Astrocyte (in vitro differentiated cells and primary cell): ENCODE results near the gene APOA4. TPM values are rescaled to one million over a fixed set of nuclear protein-coding genes. Genes with fewer than 3 reads are reported as not detected.

ENCODE experiments used
- DNase-seq: peaks from one replicate; pipeline ENCODE4 v3.0.0-alpha.2; 2010; ENCODE audit warnings: low read depth
- FAIRE-seq: peaks from 2 replicates; lab custom pipeline; 2011; peaks lifted over from hg19 to GRCh38; lab: Jason Lieb, UNC
- H2AFZ ChIP-seq: 2 replicates; pipeline ENCODE4 v1.6.0; 2012; ENCODE audit warnings: low read depth, low read length, inconsistent platforms
- H3K27ac ChIP-seq: 2 replicates; pipeline ENCODE4 v1.5.1; 2011; ENCODE audit warnings: low read depth, low read length, inconsistent platforms
- H3K27me3 ChIP-seq: 2 replicates; pipeline ENCODE4 v1.6.0; 2011; ENCODE audit warnings: low read length, inconsistent platforms; ENCODE audit not compliant: insufficient read depth
- H3K36me3 ChIP-seq: 2 replicates; pipeline ENCODE4 v1.5.1; 2011; ENCODE audit warnings: low read length, inconsistent platforms; ENCODE audit not compliant: insufficient read depth
- H3K4me1 ChIP-seq: 2 replicates; pipeline ENCODE4 v1.5.1; 2011; ENCODE audit warnings: low read length, inconsistent platforms; ENCODE audit not compliant: insufficient read depth
- H3K4me2 ChIP-seq: 2 replicates; pipeline ENCODE4 v1.6.0; 2012; ENCODE audit warnings: low read length, inconsistent platforms
- H3K4me3 ChIP-seq: 2 replicates; pipeline ENCODE4 v1.5.1; 2011; ENCODE audit warnings: low read depth, mild to moderate bottlenecking, low read length, inconsistent platforms; ENCODE audit not compliant: insufficient read depth
- H3K79me2 ChIP-seq: 2 replicates; pipeline ENCODE4 v1.6.0; 2012; ENCODE audit warnings: mild to moderate bottlenecking, low read length, inconsistent platforms; ENCODE audit not compliant: insufficient read depth
- H3K9ac ChIP-seq: 2 replicates; pipeline ENCODE4 v1.6.0; 2012; ENCODE audit warnings: mild to moderate bottlenecking, low read length, inconsistent platforms
- H3K9me3 ChIP-seq: 2 replicates; pipeline ENCODE4 v1.5.1; 2012; ENCODE audit warnings: low read depth, mild to moderate bottlenecking, low read length, inconsistent platforms; ENCODE audit not compliant: insufficient read depth
- H4K20me1 ChIP-seq: 2 replicates; pipeline ENCODE4 v1.6.0; 2012; ENCODE audit warnings: low read length, inconsistent platforms; ENCODE audit not compliant: insufficient read depth
- H3K27ac Mint-ChIP-seq: one replicate; pipeline ENCODE4 v1.8.0; 2021; ENCODE audit warnings: mild to moderate bottlenecking, mixed read lengths; ENCODE audit not compliant: unreplicated experiment
- H3K27me3 Mint-ChIP-seq: one replicate; pipeline ENCODE4 v1.8.0; 2021; ENCODE audit warnings: low read depth, mixed read lengths; ENCODE audit not compliant: unreplicated experiment
- H3K36me3 Mint-ChIP-seq: one replicate; pipeline ENCODE4 v1.8.0; 2021; ENCODE audit warnings: low read depth, mixed read lengths; ENCODE audit not compliant: unreplicated experiment
- H3K4me1 Mint-ChIP-seq: one replicate; pipeline ENCODE4 v1.8.0; 2021; ENCODE audit warnings: low read depth, mixed read lengths; ENCODE audit not compliant: unreplicated experiment
- H3K4me3 Mint-ChIP-seq: one replicate; pipeline ENCODE4 v1.8.0; 2021; ENCODE audit warnings: mild to moderate bottlenecking, moderate library complexity, mixed read lengths; ENCODE audit not compliant: unreplicated experiment
- H3K9me3 Mint-ChIP-seq: one replicate; pipeline ENCODE4 v1.8.0; 2021; ENCODE audit warnings: mild to moderate bottlenecking, mixed read lengths; ENCODE audit not compliant: unreplicated experiment
- CTCF ChIP-seq: IDR thresholded peaks from 2 replicates; pipeline ENCODE4 v1.5.1; 2011; ENCODE audit warnings: low read depth, mild to moderate bottlenecking, inconsistent platforms, low read length, moderate library complexity; ENCODE audit not compliant: insufficient read depth
- EZH2 ChIP-seq: IDR thresholded peaks from 2 replicates; pipeline ENCODE4 v1.6.1; 2012; ENCODE audit warnings: mild to moderate bottlenecking, low read length, inconsistent platforms; ENCODE audit not compliant: insufficient read depth
- total RNA-seq: library from RNA; stranded (reverse); gene quantifications from 2 replicates; pipeline ENCODE4 v1.2.1, GENCODE V29; 2021

The APOA4 gene
- total RNA-seq, 1 donor from 2014 or later: not detected

DNA sequence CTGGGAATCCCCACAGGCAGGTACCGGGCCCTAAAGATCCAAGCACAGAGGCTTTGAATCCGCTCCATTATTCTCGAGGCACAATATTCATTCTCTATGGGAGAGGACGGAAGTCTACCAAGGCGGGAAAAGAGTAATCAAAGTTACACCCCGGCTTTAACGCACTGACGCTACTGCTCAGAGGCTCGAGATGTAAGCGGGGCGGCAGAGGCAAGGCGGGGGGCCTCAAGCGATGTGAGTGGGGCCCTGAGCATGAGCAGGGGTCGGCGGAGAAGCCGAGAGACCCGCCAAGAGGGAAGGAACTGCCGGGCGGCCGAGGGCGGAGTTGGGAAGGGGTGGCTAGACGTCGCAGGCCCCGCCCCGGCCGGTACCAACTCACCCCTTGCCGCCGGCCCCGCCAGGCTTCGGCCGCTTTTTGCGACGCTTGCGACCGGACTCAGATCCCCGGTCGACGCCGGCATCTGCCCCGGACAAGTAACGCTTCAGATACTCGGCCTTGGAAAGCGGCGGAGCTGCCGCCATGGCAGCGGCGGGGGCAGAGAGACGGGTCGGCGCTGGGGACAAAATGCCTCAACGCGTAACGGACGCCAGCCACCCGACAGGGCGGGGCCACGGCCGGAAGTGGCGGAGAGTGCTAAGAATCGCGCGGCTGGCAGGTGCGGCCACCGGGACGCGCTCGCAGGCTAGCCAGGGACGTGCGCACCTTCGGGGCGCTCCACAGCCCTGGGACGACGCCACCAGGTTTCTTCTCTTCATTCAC lies 50.5 kb downstream of the APOA4 start, which contains the start of gene BUD13:
BUD13 (minus strand) TSS at position 545 of the 760 bp plus-strand sequence; CDS start at position 522, 23 bp downstream.
- peak within 1 kb of the TSS; percentile 70 for H3K27ac Mint-ChIP-seq

DNA sequence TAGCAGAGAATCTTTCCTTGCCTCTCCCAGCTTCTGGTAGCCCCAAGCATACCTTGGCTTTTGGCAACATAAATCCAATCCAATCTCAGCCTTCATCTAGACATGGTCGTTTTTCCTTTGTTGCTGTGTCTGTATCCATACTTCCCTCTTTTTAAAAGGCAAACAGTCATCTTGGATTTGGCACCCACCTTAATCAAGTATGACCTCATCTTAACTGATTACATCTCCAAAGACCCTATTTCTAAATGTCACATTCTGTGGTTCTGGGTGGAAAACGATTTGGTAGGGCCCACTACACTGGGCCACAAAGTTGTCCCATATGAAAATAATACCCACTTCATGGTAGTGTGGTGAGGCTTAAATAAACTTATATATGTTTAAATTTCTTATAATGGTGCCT lies 51.2 kb downstream of the APOA4 start:
- Mint-ChIP-seq H3K4me3 (peak overlapping the region; percentile 93), H3K27ac (peak overlapping the region; percentile 70), H3K4me1 (peaks cover 9% of the 10 kb centered on the region), H3K9me3 (no peaks in the 10 kb centered on the region), H3K36me3 (no peaks in the 10 kb centered on the region), H3K27me3 (no peaks in the 10 kb centered on the region)
- peak overlapping the region; percentile 94 for H3K27ac ChIP-seq
- no peak overlapping the region for H2AFZ ChIP-seq
- no peak for DNase-seq
- TF ChIP-seq EZH2 (no peak), CTCF (no peak)
- H3K9ac ChIP-seq: peak overlapping the region; percentile 94
- peak overlapping the region; percentile 95 for H3K4me2 ChIP-seq
- H3K79me2 ChIP-seq: peaks cover 31% of the 10 kb centered on the region
- H3K4me3 ChIP-seq: peak overlapping the region; percentile 81
- H3K36me3 ChIP-seq: peaks cover 11% of the 10 kb centered on the region
- no peaks in the 10 kb centered on the region for H4K20me1 ChIP-seq
- peaks cover 8% of the 10 kb centered on the region for H3K4me1 ChIP-seq
- FAIRE-seq: no peak
- no peaks in the 10 kb centered on the region for H3K9me3 ChIP-seq
- no peaks in the 10 kb centered on the region for H3K27me3 ChIP-seq

More for the DNA sequence above, 50.5 kb downstream of the APOA4 start, which contains the start of gene BUD13:
- peak within 1 kb of the TSS; percentile 94 for H3K27ac ChIP-seq
- peak within 1 kb of the TSS; percentile 95 for H3K4me2 ChIP-seq
- H3K9me3 ChIP-seq: no peaks in the 10 kb centered on the region
- H3K36me3 Mint-ChIP-seq: no peaks in the 10 kb centered on the region
- FAIRE-seq (no peak), DNase-seq (peak; percentile 66)
- peak within 1 kb of the TSS; percentile 93 for H3K4me3 Mint-ChIP-seq
- H3K9me3 Mint-ChIP-seq: no peaks in the 10 kb centered on the region
- H2AFZ ChIP-seq: peak within 1 kb of the TSS; percentile 90
- peak within 1 kb of the TSS; percentile 81 for H3K4me3 ChIP-seq
- peaks cover 9% of the 10 kb centered on the region for H3K4me1 Mint-ChIP-seq
- no peaks in the 10 kb centered on the region for H3K27me3 Mint-ChIP-seq
- no peaks in the 10 kb centered on the region for H3K27me3 ChIP-seq
- peak within 1 kb of the TSS; percentile 94 for H3K9ac ChIP-seq
- no peak for TF ChIP-seq CTCF
- no peak for TF ChIP-seq EZH2
- H3K79me2 ChIP-seq: peaks cover 29% of the 10 kb centered on the region
- H3K4me1 ChIP-seq: peaks cover 8% of the 10 kb centered on the region
- H3K36me3 ChIP-seq: peaks cover 16% of the 10 kb centered on the region
- no peaks in the 10 kb centered on the region for H4K20me1 ChIP-seq

Other genes with a start within 250 kb of the APOA4 start
- gene BUD13, start 50.3 kb downstream of the APOA4 start, total RNA-seq: 8.0 and 9.3 TPM in 2 replicates
- gene ZPR1, start 35.3 kb downstream of the APOA4 start, total RNA-seq: 65.1 and 67.3 TPM in 2 replicates
- gene APOA5, start 31.4 kb downstream of the APOA4 start, total RNA-seq: not detected in 2 replicates
- gene APOC3, start 6.6 kb upstream of the APOA4 start, total RNA-seq: not detected in 2 replicates
- 3.9 and 6.0 TPM in 2 replicates for gene APOA1, start 14.3 kb upstream of the APOA4 start, total RNA-seq